Neuronal stem cell (in vitro differentiated cells): Measurements from ENCODE around the gene SPOCK1.

Experiments
- DNase-seq: peaks from one replicate; pipeline ENCODE4 v3.0.0-alpha.2; 2013; ENCODE audit warnings: low spot score
- H2AFZ ChIP-seq: one replicate; pipeline ENCODE4 v1.6.1; 2013; ENCODE audit warnings: mild to moderate bottlenecking, low read length, inconsistent platforms
- H2AK5ac ChIP-seq: 2 replicates; pipeline ENCODE4 v1.6.1; 2013; ENCODE audit warnings: low read depth, mild to moderate bottlenecking, inconsistent platforms, low read length, moderate library complexity, mixed read lengths
- H2BK120ac ChIP-seq: 2 replicates; pipeline ENCODE4 v1.6.1; 2013; ENCODE audit warnings: low read depth, mild to moderate bottlenecking, inconsistent platforms, low read length, moderate library complexity, mixed read lengths
- H2BK12ac ChIP-seq: one replicate; pipeline ENCODE4 v1.6.1; 2013; ENCODE audit warnings: low read length, inconsistent platforms
- H2BK15ac ChIP-seq: 2 replicates; pipeline ENCODE4 v1.6.1; 2013; ENCODE audit warnings: mild to moderate bottlenecking, low read length, inconsistent platforms, mixed read lengths
- H2BK5ac ChIP-seq: one replicate; pipeline ENCODE4 v1.6.1; 2013; ENCODE audit warnings: inconsistent platforms, mild to moderate bottlenecking, low read length, moderate library complexity
- H3K14ac ChIP-seq: one replicate; pipeline ENCODE4 v1.6.1; 2013; ENCODE audit warnings: low read length, inconsistent platforms
- H3K18ac ChIP-seq: 2 replicates; pipeline ENCODE4 v1.6.1; 2013; ENCODE audit warnings: low read length, inconsistent platforms
- H3K23ac ChIP-seq: 2 replicates; pipeline ENCODE4 v1.6.1; 2013; ENCODE audit warnings: low read depth, mild to moderate bottlenecking, mixed read lengths, low read length, inconsistent platforms; ENCODE audit not compliant: poor library complexity
- H3K27ac ChIP-seq: replicated peaks from 3 replicates; pipeline ENCODE4 v1.5.1; 2013; ENCODE audit warnings: low read length, inconsistent platforms
- H3K27me3 ChIP-seq, 3 experiments: 2 replicates each; pipeline ENCODE4 v1.6.1; 2013; ENCODE audit warnings: low read length in 3 of 3, mild to moderate bottlenecking in 2 of 3, inconsistent platforms in 1 of 3, low read depth in 1 of 3, mixed read lengths in 1 of 3, moderate library complexity in 1 of 3; ENCODE audit not compliant: control insufficient read depth in 3 of 3, insufficient read depth in 3 of 3
- H3K36me3 ChIP-seq, 2 donors: replicated peaks in 1 of 2; 2 replicates each; pipeline ENCODE4 v1.6.1; 2013; ENCODE audit warnings: low read length in 2 of 2; ENCODE audit not compliant: control insufficient read depth in 2 of 2, insufficient read depth in 2 of 2
- H3K4ac ChIP-seq: 2 replicates; pipeline ENCODE4 v1.6.1; 2013; ENCODE audit warnings: inconsistent platforms, mild to moderate bottlenecking, low read length, moderate library complexity
- H3K4me1 ChIP-seq, 2 donors: 1 replicate in 1 of 2; 2 replicates in 1 of 2; pipeline ENCODE4 v1.6.1; 2013; ENCODE audit warnings: low read length in 2 of 2, low read depth in 1 of 2; ENCODE audit not compliant: control insufficient read depth in 2 of 2, insufficient read depth in 1 of 2
- H3K4me2 ChIP-seq: one replicate; pipeline ENCODE4 v1.6.1; 2013; ENCODE audit warnings: mild to moderate bottlenecking, low read length, inconsistent platforms; ENCODE audit not compliant: insufficient read depth, poor library complexity, severe bottlenecking
- H3K4me3 ChIP-seq, 2 donors: 2 replicates each; pipeline ENCODE4 v1.5.1; 2013; ENCODE audit warnings: low read length in 2 of 2, mild to moderate bottlenecking in 2 of 2, inconsistent platforms in 1 of 2, moderate library complexity in 1 of 2
- H3K79me1 ChIP-seq: one replicate; pipeline ENCODE4 v1.6.1; 2013; ENCODE audit warnings: low read depth, mild to moderate bottlenecking, inconsistent platforms, low read length, moderate library complexity
- H3K9ac ChIP-seq: one replicate; pipeline ENCODE4 v1.6.1; 2013; ENCODE audit warnings: mild to moderate bottlenecking, low read depth, low read length, inconsistent platforms; ENCODE audit not compliant: poor library complexity
- H3K9me3 ChIP-seq, 2 donors: replicated peaks in 1 of 2; 2 replicates each; pipeline versions ENCODE3 to v1.6.1; 2013; ENCODE audit warnings: low read length in 2 of 2, mild to moderate bottlenecking in 2 of 2, inconsistent platforms in 1 of 2, low read depth in 1 of 2, mixed read lengths in 1 of 2, moderate library complexity in 1 of 2; ENCODE audit not compliant: control insufficient read depth in 2 of 2, insufficient read depth in 1 of 2
- H4K8ac ChIP-seq: one replicate; pipeline ENCODE4 v1.6.1; 2013; ENCODE audit warnings: low read depth, mild to moderate bottlenecking, inconsistent platforms, low read length, moderate library complexity
- H4K91ac ChIP-seq: one replicate; pipeline ENCODE4 v1.6.1; 2013; ENCODE audit warnings: low read length, low read depth, mild to moderate bottlenecking, inconsistent platforms; ENCODE audit not compliant: poor library complexity
- WGBS, 2 donors: extraction: QIAGEN DNeasy Blood & Tissue Kit; methylation state at CpG; one replicate each; pipeline ENCODE4 v1.1.7; 2013; ENCODE audit warnings: missing lambda C conversion rate in 2 of 2, mixed read lengths in 1 of 2; ENCODE audit not compliant: insufficient read length in 2 of 2, insufficient replicate concordance in 1 of 2; ENCODE audit errors: extremely low coverage in 2 of 2; 5-methylcytosine and 5-hydroxymethylcytosine counted together

The SPOCK1 gene

GRCh38 chr5:137280656-137281055, 218.5 kb downstream of the SPOCK1 start:
- no peaks in the 10 kb centered on the region for H3K27me3 ChIP-seq
- WGBS, 2 donors: no CpG with 5 or more reads among the region's 3 CpGs
- no peak for DNase-seq

GRCh38 chr5:137279521-137280231, 219.4 kb downstream of the SPOCK1 start:
- Histone ChIP-seq H3K4me2 (no peak overlapping the region), H3K9ac (no peak overlapping the region), H3K4ac (no peak overlapping the region), H3K79me1 (no peaks in the 10 kb centered on the region), H2BK12ac (no peak overlapping the region), H3K36me3 (no peaks in the 10 kb centered on the region), H2BK5ac (no peak overlapping the region), H3K23ac (no peak overlapping the region), H4K8ac (no peak overlapping the region), H2AK5ac (no peak overlapping the region), H3K18ac (no peak overlapping the region), H3K14ac (no peak overlapping the region), H2BK120ac (no peak overlapping the region), H3K27me3 (no peaks in the 10 kb centered on the region), H3K9me3 (no peaks in the 10 kb centered on the region), H2AFZ (no peak overlapping the region), H3K4me1 (peaks cover 4 to 7% of the 10 kb centered on the region in 2 donors), H2BK15ac (no peak overlapping the region), H3K27ac (no peak overlapping the region), H4K91ac (no peak overlapping the region), H3K4me3 (no peak overlapping the region)
- no peak for DNase-seq
- WGBS, 2 donors: no CpG with 5 or more reads among the region's 6 CpGs

More at GRCh38 chr5:137280656-137281055, 218.5 kb downstream of the SPOCK1 start:
- H2BK12ac ChIP-seq: no peak overlapping the region
- no peak overlapping the region for H3K9ac ChIP-seq
- H2BK5ac ChIP-seq: no peak overlapping the region
- H3K4ac ChIP-seq: no peak overlapping the region
- no peak overlapping the region for H3K23ac ChIP-seq
- H3K79me1 ChIP-seq: no peaks in the 10 kb centered on the region
- no peak overlapping the region for H2BK120ac ChIP-seq
- no peak overlapping the region for H2AK5ac ChIP-seq
- H3K4me2 ChIP-seq: no peak overlapping the region
- no peak overlapping the region for H3K27ac ChIP-seq
- H3K36me3 ChIP-seq: no peaks in the 10 kb centered on the region
- H3K9me3 ChIP-seq: no peaks in the 10 kb centered on the region
- no peak overlapping the region for H3K14ac ChIP-seq
- peaks cover 7 to 8% of the 10 kb centered on the region in 2 donors for H3K4me1 ChIP-seq
- no peak overlapping the region for H2AFZ ChIP-seq
- no peak overlapping the region for H4K8ac ChIP-seq
- no peak overlapping the region for H3K4me3 ChIP-seq
- no peak overlapping the region for H4K91ac ChIP-seq
- H2BK15ac ChIP-seq: no peak overlapping the region
- no peak overlapping the region for H3K18ac ChIP-seq

- peak overlapping the region; percentile 16 for H3K18ac ChIP-seq
- no peak overlapping the region for H3K27ac ChIP-seq
- no peak overlapping the region for H2BK120ac ChIP-seq
- H2AFZ ChIP-seq: no peak overlapping the region
- no peak overlapping the region for H3K14ac ChIP-seq
- no peak overlapping the region for H2AK5ac ChIP-seq
- no peak overlapping the region for H3K4me3 ChIP-seq
- H3K9me3 ChIP-seq: no peaks in the 10 kb centered on the region
- H3K79me1 ChIP-seq: no peaks in the 10 kb centered on the region
- no peak overlapping the region for H3K9ac ChIP-seq
- no peak for DNase-seq
- H3K36me3 ChIP-seq: no peaks in the 10 kb centered on the region
- WGBS, 2 donors: no CpG with 5 or more reads among the region's 5 CpGs
- H4K8ac ChIP-seq: no peak overlapping the region
- no peaks in the 10 kb centered on the region for H3K27me3 ChIP-seq
- H3K4me2 ChIP-seq: no peak overlapping the region
- peaks cover 4 to 7% of the 10 kb centered on the region in 2 donors for H3K4me1 ChIP-seq
- no peak overlapping the region for H2BK5ac ChIP-seq
- H2BK15ac ChIP-seq: no peak overlapping the region
- no peak overlapping the region for H3K4ac ChIP-seq
- H4K91ac ChIP-seq: no peak overlapping the region
- H3K23ac ChIP-seq: no peak overlapping the region
- H2BK12ac ChIP-seq: peak overlapping the region; percentile 11
Observed at GRCh38 chr5:137278476-137278875, 220.7 kb downstream of the SPOCK1 start.

GRCh38 chr5:137275083-137275482, 224.0 kb downstream of the SPOCK1 start:
- Histone ChIP-seq H2AK5ac (no peak overlapping the region), H3K9me3 (no peaks in the 10 kb centered on the region), H2BK15ac (no peak overlapping the region), H3K4me3 (no peak overlapping the region), H3K4ac (no peak overlapping the region), H3K14ac (no peak overlapping the region), H3K36me3 (no peaks in the 10 kb centered on the region), H4K8ac (no peak overlapping the region), H4K91ac (no peak overlapping the region), H3K79me1 (no peaks in the 10 kb centered on the region), H2BK5ac (no peak overlapping the region), H3K9ac (no peak overlapping the region), H3K4me2 (no peak overlapping the region), H2BK12ac (no peak overlapping the region), H2BK120ac (no peak overlapping the region), H3K23ac (no peak overlapping the region), H3K4me1 (peaks cover 3 to 4% of the 10 kb centered on the region in 2 donors), H3K27ac (no peak overlapping the region), H3K27me3 (no peaks in the 10 kb centered on the region), H3K18ac (no peak overlapping the region), H2AFZ (no peak overlapping the region)
- no peak for DNase-seq
- WGBS, 2 donors: no CpG with 5 or more reads among the region's 2 CpGs
